ENCODE results near the gene AGPAT1. TPM values are rescaled to one million over a fixed set of nuclear protein-coding genes. Genes with fewer than 3 reads are reported as not detected.
"Not testable (repeated sequence)": the region's sequence is repeated elsewhere in the genome, so short reads cannot be mapped to it uniquely, and the experiment has no call there.

The AGPAT1 gene
- total and polyA plus RNA-seq, 7 experiments from 2014 or later = 19.3 to 46.1 (median 29.7) TPM

- POLR2A ChIA-PET = interaction anchor here (1.7 to 10.6 kb wide), 2 partner anchors 6 to 57 kb away, joined by 9 to 259 read pairs; partner anchors contain the start of genes AGPAT1, ATF6B and RNF5
- Mint-ChIP-seq H3K4me3 (peak overlapping the region in 7 of 10 donors; percentile 25 to 98 (median 75)), H3K4me1 (peaks cover 37 to 60% (median 55%) of the 10 kb centered on the region in 7 donors), H3K27ac (peak overlapping the region; percentile 73 to 97 (median 91)), H3K36me3 (peaks cover 10 to 33% (median 30%) of the 10 kb centered on the region in 5 donors)
- intact Hi-C loops (cut with micrococcal nuclease); H3K4me3 ChIP-seq (ENCODE audit: low read length); H3K9me3 ChIP-seq (ENCODE audit: control insufficient read depth in 2 of 3, low read length in 3 of 3); CTCF ChIA-PET; H3K27me3 ChIP-seq (ENCODE audit: control insufficient read depth in 2 of 2, insufficient read depth in 2 of 2, low read length in 2 of 2); H3K27me3 Mint-ChIP-seq; H3K9me3 Mint-ChIP-seq; DNase-seq: not testable (repeated sequence)
- ATAC-seq = peak; percentile 55
- Histone ChIP-seq H3K27ac (ENCODE audit: low read depth, low read length) (peak overlapping the region; percentile 97), H3K4me1 (ENCODE audit: control insufficient read depth in 2 of 2, insufficient read depth in 2 of 2, low read length in 2 of 2) (peaks cover 10 to 44% of the 10 kb centered on the region in 2 donors), H3K36me3 (ENCODE audit: control insufficient read depth in 2 of 3, insufficient read depth in 3 of 3, low read length in 3 of 3) (peaks cover 15 to 66% (median 27%) of the 10 kb centered on the region in 3 experiments)
Observed at GRCh38 chr6:32185681-32186131, 9.8 kb upstream of the AGPAT1 start.

GRCh38 chr6:32184084-32184640, 8.3 kb upstream of the AGPAT1 start, which contains the start of gene AGER:
Gene AGER, minus strand, starts transcription at chr6:32184253. Its CDS starts 31 bp downstream, at chr6:32184222.
- no peak for ATAC-seq
- H3K4me1 ChIP-seq (ENCODE audit: control insufficient read depth in 2 of 2, insufficient read depth in 2 of 2, low read length in 2 of 2) = peaks cover 11 to 50% of the 10 kb centered on the region in 2 donors
- DNase-seq = no peak
- H3K27ac ChIP-seq (ENCODE audit: low read depth, low read length) = peak within 1 kb of the TSS; percentile 17
- Mint-ChIP-seq H3K27me3 (no peaks in the 10 kb centered on the region), H3K4me3 (no peak within 1 kb of the TSS), H3K9me3 (no peaks in the 10 kb centered on the region), H3K27ac (peak within 1 kb of the TSS in 8 of 9 donors; percentile 43 to 84 (median 60)), H3K4me1 (peaks cover 46 to 74% (median 64%) of the 10 kb centered on the region in 7 donors), H3K36me3 (peaks cover 10 to 39% (median 27%) of the 10 kb centered on the region in 5 donors)
- H3K27me3 ChIP-seq (ENCODE audit: control insufficient read depth in 2 of 2, insufficient read depth in 2 of 2, low read length in 2 of 2) = no peaks in the 10 kb centered on the region
- H3K9me3 ChIP-seq (ENCODE audit: control insufficient read depth in 2 of 3, low read length in 3 of 3) = no peaks in the 10 kb centered on the region
- CTCF ChIA-PET = no interaction called here
- no peak within 1 kb of the TSS for H3K4me3 ChIP-seq (ENCODE audit: low read length)
- intact Hi-C loops (cut with micrococcal nuclease) = no loop called here
- H3K36me3 ChIP-seq (ENCODE audit: control insufficient read depth in 2 of 3, insufficient read depth in 3 of 3, low read length in 3 of 3) = peaks cover 15 to 69% (median 27%) of the 10 kb centered on the region in 3 experiments
- POLR2A ChIA-PET = no interaction called here

GRCh38 chr6:32183483-32184083, 7.7 kb upstream of the AGPAT1 start:
- Mint-ChIP-seq H3K27ac (peak overlapping the region in 7 of 9 donors; percentile 31 to 68 (median 46)), H3K9me3 (no peaks in the 10 kb centered on the region), H3K36me3 (peaks cover 10 to 35% (median 27%) of the 10 kb centered on the region in 5 donors), H3K4me1 (peaks cover 46 to 74% (median 64%) of the 10 kb centered on the region in 7 donors), H3K4me3 (no peak overlapping the region), H3K27me3 (no peaks in the 10 kb centered on the region)
- DNase-seq = no peak
- H3K27ac ChIP-seq (ENCODE audit: low read depth, low read length) = peak overlapping the region; percentile 17
- ATAC-seq = no peak
- no peaks in the 10 kb centered on the region for H3K27me3 ChIP-seq (ENCODE audit: control insufficient read depth in 2 of 2, insufficient read depth in 2 of 2, low read length in 2 of 2)
- peaks cover 12 to 53% of the 10 kb centered on the region in 2 donors for H3K4me1 ChIP-seq (ENCODE audit: control insufficient read depth in 2 of 2, insufficient read depth in 2 of 2, low read length in 2 of 2)
- H3K9me3 ChIP-seq (ENCODE audit: control insufficient read depth in 2 of 3, low read length in 3 of 3) = no peaks in the 10 kb centered on the region
- ChIA-PET POLR2A (interaction anchor here (1.2 to 8.1 kb wide), 3 partner anchors 7 to 788 kb away, joined by 4 to 259 read pairs (median 5); partner anchors contain the start of genes FKBPL, GPSM3 and PBX2), CTCF (no interaction called here)
- peaks cover 15 to 69% (median 27%) of the 10 kb centered on the region in 3 experiments for H3K36me3 ChIP-seq (ENCODE audit: control insufficient read depth in 2 of 3, insufficient read depth in 3 of 3, low read length in 3 of 3)
- H3K4me3 ChIP-seq (ENCODE audit: low read length) = no peak overlapping the region
- intact Hi-C loops (cut with micrococcal nuclease) = no loop called here

GRCh38 chr6:32183030-32183429, 7.1 kb upstream of the AGPAT1 start:
- ATAC-seq = no peak
- Mint-ChIP-seq H3K27me3 (no peaks in the 10 kb centered on the region), H3K36me3 (peaks cover 10 to 35% (median 27%) of the 10 kb centered on the region in 5 donors), H3K9me3 (peaks cover 0 to 1% (median 0%) of the 10 kb centered on the region in 11 donors), H3K4me3 (no peak overlapping the region), H3K4me1 (peaks cover 44 to 74% (median 63%) of the 10 kb centered on the region in 7 donors), H3K27ac (peak overlapping the region in 7 of 9 donors; percentile 14 to 84 (median 57))
- no peak for DNase-seq
- intact Hi-C loops (cut with micrococcal nuclease) = no loop called here
- Histone ChIP-seq H3K9me3 (ENCODE audit: control insufficient read depth in 2 of 3, low read length in 3 of 3) (no peaks in the 10 kb centered on the region), H3K4me1 (ENCODE audit: control insufficient read depth in 2 of 2, insufficient read depth in 2 of 2, low read length in 2 of 2) (peaks cover 10 to 49% of the 10 kb centered on the region in 2 donors), H3K27me3 (ENCODE audit: control insufficient read depth in 2 of 2, insufficient read depth in 2 of 2, low read length in 2 of 2) (no peaks in the 10 kb centered on the region), H3K4me3 (ENCODE audit: low read length) (no peak overlapping the region), H3K36me3 (ENCODE audit: control insufficient read depth in 2 of 3, insufficient read depth in 3 of 3, low read length in 3 of 3) (peaks cover 15 to 66% (median 27%) of the 10 kb centered on the region in 3 experiments), H3K27ac (ENCODE audit: low read depth, low read length) (peak overlapping the region; percentile 3)
- POLR2A ChIA-PET = interaction anchor here (0.8 to 8.1 kb wide), 4 partner anchors 8 to 789 kb away, joined by 3 to 259 read pairs (median 4); partner anchors contain the start of genes FKBPL, GPSM3 and PBX2
- CTCF ChIA-PET = interaction anchor here (0.7 to 1.3 kb wide), 2 partner anchors 10 to 13 kb away, joined by 4 read pairs; partner anchors contain the start of gene GPSM3

- ATAC-seq = no peak
- no peak overlapping the region for H3K4me3 ChIP-seq (ENCODE audit: low read length)
- ChIA-PET CTCF (interaction anchor here (0.5 to 1.3 kb wide), 3 partner anchors 10 to 105 kb away, joined by 3 to 4 read pairs (median 4); partner anchors contain the start of gene GPSM3), POLR2A (interaction anchor here (0.8 to 8.1 kb wide), 4 partner anchors 8 to 789 kb away, joined by 3 to 259 read pairs (median 4); partner anchors contain the start of genes FKBPL, GPSM3 and PBX2)
- Mint-ChIP-seq H3K4me1 (peaks cover 44 to 73% (median 62%) of the 10 kb centered on the region in 7 donors), H3K4me3 (no peak overlapping the region), H3K9me3 (peaks cover 0 to 2% (median 0%) of the 10 kb centered on the region in 11 donors), H3K27ac (peak overlapping the region in 6 of 9 donors; percentile 14 to 84 (median 49)), H3K27me3 (no peaks in the 10 kb centered on the region), H3K36me3 (peaks cover 9 to 32% (median 25%) of the 10 kb centered on the region in 5 donors)
- peaks cover 10 to 44% of the 10 kb centered on the region in 2 donors for H3K4me1 ChIP-seq (ENCODE audit: control insufficient read depth in 2 of 2, insufficient read depth in 2 of 2, low read length in 2 of 2)
- no peak for DNase-seq
- no peaks in the 10 kb centered on the region for H3K27me3 ChIP-seq (ENCODE audit: control insufficient read depth in 2 of 2, insufficient read depth in 2 of 2, low read length in 2 of 2)
- peak overlapping the region; percentile 29 for H3K27ac ChIP-seq (ENCODE audit: low read depth, low read length)
- peaks cover 13 to 62% (median 24%) of the 10 kb centered on the region in 3 experiments for H3K36me3 ChIP-seq (ENCODE audit: control insufficient read depth in 2 of 3, insufficient read depth in 3 of 3, low read length in 3 of 3)
- H3K9me3 ChIP-seq (ENCODE audit: control insufficient read depth in 2 of 3, low read length in 3 of 3) = no peaks in the 10 kb centered on the region
- intact Hi-C loops (cut with micrococcal nuclease) = no loop called here
Observed at GRCh38 chr6:32182555-32182981, 6.7 kb upstream of the AGPAT1 start.

GRCh38 chr6:32181915-32182529, 6.1 kb upstream of the AGPAT1 start:
- peak overlapping the region in 5 of 9 donors; percentile 45 to 80 (median 53) for H3K27ac Mint-ChIP-seq
- H3K4me1 ChIP-seq (ENCODE audit: control insufficient read depth in 2 of 2, insufficient read depth in 2 of 2, low read length in 2 of 2) = peaks cover 13 to 40% of the 10 kb centered on the region in 2 donors
- peaks cover 44 to 73% (median 61%) of the 10 kb centered on the region in 7 donors for H3K4me1 Mint-ChIP-seq
- H3K27me3 Mint-ChIP-seq = no peaks in the 10 kb centered on the region
- peaks cover 7 to 56% (median 19%) of the 10 kb centered on the region in 3 experiments for H3K36me3 ChIP-seq (ENCODE audit: control insufficient read depth in 2 of 3, insufficient read depth in 3 of 3, low read length in 3 of 3)
- H3K27me3 ChIP-seq (ENCODE audit: control insufficient read depth in 2 of 2, insufficient read depth in 2 of 2, low read length in 2 of 2) = no peaks in the 10 kb centered on the region
- no peak overlapping the region for H3K4me3 Mint-ChIP-seq
- H3K4me3 ChIP-seq (ENCODE audit: low read length) = no peak overlapping the region
- ChIA-PET POLR2A (interaction anchor here (0.8 to 8.1 kb wide), 4 partner anchors 9 to 790 kb away, joined by 3 to 259 read pairs (median 4); partner anchors contain the start of genes FKBPL, GPSM3 and PBX2), CTCF (interaction anchor here (0.5 to 1.3 kb wide), 2 partner anchors 14 to 104 kb away, joined by 3 to 4 read pairs; no protein-coding TSS in a partner anchor)
- no peaks in the 10 kb centered on the region for H3K9me3 ChIP-seq (ENCODE audit: control insufficient read depth in 2 of 3, low read length in 3 of 3)
- peaks cover 0 to 2% (median 0%) of the 10 kb centered on the region in 11 donors for H3K9me3 Mint-ChIP-seq
- H3K27ac ChIP-seq (ENCODE audit: low read depth, low read length) = peak overlapping the region; percentile 29
- no peak for DNase-seq
- intact Hi-C loops (cut with micrococcal nuclease) = no loop called here
- peaks cover 5 to 26% (median 20%) of the 10 kb centered on the region in 5 donors for H3K36me3 Mint-ChIP-seq
- ATAC-seq = no peak

All from naive thymus-derived CD4-positive, alpha-beta T cell (primary cell).